ENCODE measurements around the gene KATNA1. TPM values are rescaled to one million over a fixed set of nuclear protein-coding genes. Genes with fewer than 3 reads are reported as not detected.

KATNA1 gene
- total and polyA plus RNA-seq, 9 of the 15 experiments (the other 6 are each of a cell fraction or from before 2014, with no cell fraction given), result 22.5 to 76.9 (median 45.0) TPM

- TF ChIP-seq SFPQ (IDR thresholded peaks at IDR 0.05; ENCODE audit: low read depth, low read length) (no peak), DDX20 (tag; IDR thresholded peaks at IDR 0.05; ENCODE audit: low read depth) (no peak), ZEB2 (IDR thresholded peaks at IDR 0.05) (no peak), BDP1 (IDR thresholded peaks at IDR 0.05; ENCODE audit: insufficient read depth, insufficient read length) (no peak), PPARD (CRISPR knock-in tag; IDR thresholded peaks at IDR 0.05) (no peak), ZFP30 (CRISPR knock-in tag; IDR thresholded peaks at IDR 0.05; ENCODE audit: borderline replicate concordance) (no peak), ESRRB (CRISPR knock-in tag; IDR thresholded peaks at IDR 0.05; ENCODE audit: borderline replicate concordance) (no peak; the same call in 1 of the 2 replicates), ZMIZ1 (IDR thresholded peaks at IDR 0.05; ENCODE audit: low read depth in 2 of 2, low read length in 2 of 2) (no peak), BMI1 (IDR thresholded peaks at IDR 0.05; ENCODE audit: low read length) (no peak), ZNF324 (CRISPR knock-in tag; IDR thresholded peaks at IDR 0.05) (no peak), DLX4 (CRISPR knock-in tag; IDR thresholded peaks at IDR 0.05) (no peak), RBM15 (IDR thresholded peaks at IDR 0.05; ENCODE audit: insufficient read depth, low read length) (no peak), SIRT6 (IDR thresholded peaks at IDR 0.05; ENCODE audit: low read depth, low read length) (no peak), HMG20A (CRISPR knock-in tag; conservative IDR thresholded peaks at IDR 0.05) (no peak), POLR2G (IDR thresholded peaks at IDR 0.05; ENCODE audit: low read depth, low read length) (peak; percentile 97), ZNF785 (CRISPR knock-in tag; IDR thresholded peaks at IDR 0.05) (no peak), RBM17 (IDR thresholded peaks at IDR 0.05; ENCODE audit: borderline replicate concordance, low read depth, low read length) (no peak), ETS2 (tag; IDR thresholded peaks at IDR 0.05; ENCODE audit: borderline replicate concordance, poor library complexity, severe bottlenecking) (no peak), POLR2AphosphoS5 (IDR thresholded peaks at IDR 0.05; ENCODE audit: control insufficient read depth, insufficient read depth, low read depth, low read length) (peak; percentile 90), KLF16 (IDR thresholded peaks at IDR 0.05) (no peak), FUS (optimal IDR thresholded peaks at IDR 0.05; ENCODE audit: low read depth, low read length) (peak; percentile 46), ZNF655 (CRISPR knock-in tag; IDR thresholded peaks at IDR 0.05) (no peak)
Observed at GRCh38 chr6:149545754-149546471, 102.6 kb downstream of the KATNA1 start, which contains the start of gene PPIL4 (continued).
